Heart right ventricle (tissue), 16 donors: ENCODE results near the gene RBM3. TPM values are rescaled to one million over a fixed set of nuclear protein-coding genes. Genes with fewer than 3 reads are reported as not detected.

Experiments
- ATAC-seq, 8 donors: fragments of 200-7000 bp; cut with Tn5 transposase; one replicate each; pipeline ENCODE4 v1.9.1; 2020; ENCODE audit warnings: mild to moderate bottlenecking in 8 of 8, moderate library complexity in 8 of 8, moderate number of reproducible peaks in 1 of 8
- DNase-seq, 2 donors: peaks; one replicate each; pipeline ENCODE4 v3.0.0-alpha.2; 2020
- H3K27ac ChIP-seq, 10 donors: fragments of 200-600 bp; sonication (generic) in 2 of 10; one replicate each; pipeline versions ENCODE4 v1.5.0 to v1.8.0; 2020 to 2022; ENCODE audit warnings: mild to moderate bottlenecking in 3 of 10
- H3K27me3 ChIP-seq, 7 donors: fragments of 200-600 bp; one replicate each; pipeline ENCODE4 v1.8.0; 2021 to 2022; ENCODE audit warnings: mild to moderate bottlenecking in 2 of 7
- H3K36me3 ChIP-seq, 9 donors: fragments of 200-600 bp; sonication (generic) in 1 of 9; one replicate each; pipeline versions ENCODE4 v1.5.0 to v1.8.0; 2020 to 2022; ENCODE audit warnings: mild to moderate bottlenecking in 2 of 9
- H3K4me1 ChIP-seq, 9 donors: fragments of 200-600 bp; sonication (generic) in 1 of 9; one replicate each; pipeline versions ENCODE4 v1.5.0 to v1.8.0; 2020 to 2022; ENCODE audit warnings: mild to moderate bottlenecking in 4 of 9
- H3K4me3 ChIP-seq, 10 donors: fragments of 200-600 bp; sonication (generic) in 2 of 10; one replicate each; pipeline versions ENCODE4 v1.5.0 to v1.8.0; 2020 to 2022; ENCODE audit warnings: mild to moderate bottlenecking in 7 of 10, moderate library complexity in 2 of 10
- H3K9me3 ChIP-seq, 11 donors: fragments of 200-600 bp in 10 of 11; sonication (generic) in 2 of 11; one replicate each; pipeline versions ENCODE4 v1.5.0 to v1.8.0; 2013 to 2022; ENCODE audit warnings: mild to moderate bottlenecking in 2 of 11, control low read depth in 1 of 11, moderate library complexity in 1 of 11
- CTCF ChIP-seq, 9 donors: fragments of 200-600 bp; sonication (generic) in 2 of 9; IDR thresholded peaks; one replicate each; pipeline versions ENCODE4 v1.5.0 to v1.8.0; 2021 to 2022; ENCODE audit warnings: antibody characterized with exemption in 9 of 9, mild to moderate bottlenecking in 5 of 9, moderate library complexity in 1 of 9
- WGBS, 2 donors: extraction: QIAGEN DNeasy Blood & Tissue Kit; methylation state at CpG; one replicate each; pipeline ENCODE4 v1.1.7; 2013; ENCODE audit warnings: inconsistent platforms in 1 of 2; 5-methylcytosine and 5-hydroxymethylcytosine counted together
- intact Hi-C, 10 donors: fragments of 100-400 bp; cut with DNase I; formaldehyde crosslinking; loops; one replicate each; pipeline versions ENCODE4 v1.11.1 to v1.14.2; 2022
- polyA plus RNA-seq, 2 donors: library from polyadenylated mRNA; stranded (reverse); fragments of 200-250 nt; gene quantifications; one replicate each; pipeline ENCODE4 v1.2.3, GENCODE V29; 2013
- total RNA-seq, 10 donors: library from RNA; stranded (reverse); fragmentation: NEBNext Ultra II Directional in 3 of 10; extraction: Animal tissue kit (Norgen Biotek cat#: 25700) in 3 of 10; gene quantifications; one replicate each; pipeline versions ENCODE4 v1.2.1 to v1.2.4, GENCODE V29; 2021 to 2023
- donor health status: Arrhythmogenic right ventricular cardiomyopathy.
- donor health status: ischemic (EF 13 %, LVEDD 7.1; RV severe dilation, severe dysfunction).
- donor health status: healthy with polysubstance abuse.
- donor health status: DM: no; HTN: yes; CAD: no.
- donor health status: DM: no; HTN: no; CAD: no.
- donor health status: ischemic (EF 25% LVEDD 6.9; RV normal size, moderate dysfunction).
- donor health status: ischemic (EF 25% LVEDD 5.7; RV mildly dilated, moderate dysfunction).
- donor health status: healthy.
- donor health status: DM: yes; HTN: yes; CAD: no.
- donor health status: Ischemic cardiomyopathy.
- donor health status: ischemic (EF 35%, LVEDD 5.7; RV mildly dilated, moderate dysfunction).
- donor health status: nonischemic (EF 11% LVEDD 7.7; RV severe dilation, severe dysfunction).
- donor health status: DM: yes; HTN: yes; CAD: no.
- donor health status: PGD.
- donor health status: ischemic (EF 29% LVEDD 5.4; RV normal size, mild dysfunction).
- donor health status: nonischemic (EF 23%, LVEDD 6.1; RV moderate dilation, normal function).

The RBM3 gene
- total and polyA plus RNA-seq, 12 donors, result 60.0 to 204 (median 111) TPM

DNA sequence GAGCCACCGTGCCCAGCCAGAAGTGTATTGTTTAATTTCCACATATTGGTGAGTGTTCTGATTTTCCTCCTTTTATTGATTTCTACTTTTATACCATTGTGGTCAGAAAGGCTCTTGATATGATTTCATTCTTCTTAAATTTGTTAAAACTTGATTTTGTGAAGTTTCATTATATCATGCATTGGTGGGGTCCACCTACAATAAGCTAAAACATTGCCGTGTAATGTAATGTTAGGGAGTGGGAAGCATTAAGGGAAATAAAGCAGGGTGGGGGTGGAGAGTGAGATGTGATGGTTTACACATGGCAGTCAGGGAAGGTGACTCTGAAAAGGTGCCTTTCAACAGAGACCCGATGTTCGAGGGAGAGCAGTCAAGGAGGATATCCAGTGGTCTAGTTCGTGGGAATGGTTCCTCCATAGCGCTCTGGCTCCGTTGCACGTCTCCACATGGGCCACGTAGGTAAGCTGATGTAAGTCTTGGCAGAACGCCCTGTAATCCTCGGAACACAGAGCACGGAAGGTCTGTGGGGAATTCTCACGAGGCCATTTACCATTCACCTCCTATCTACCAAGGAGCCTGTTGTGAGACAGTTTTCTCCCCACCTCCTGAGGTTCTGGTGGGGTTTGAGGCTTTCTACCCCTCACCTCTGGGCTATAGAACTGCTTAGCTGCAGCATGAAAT lies 15.3 kb downstream of the RBM3 start:
- no peak for DNase-seq
- peak overlapping the region in 9 of 10 donors; percentile 66 to 82 (median 77) for H3K27ac ChIP-seq
- intact Hi-C loops, result loop anchor here in 2 of 10 donors (2.0 kb wide), 1 partner anchor 15 kb away; the partner anchor contains the start of gene RBM3 (in 2 of the 2)

DNA sequence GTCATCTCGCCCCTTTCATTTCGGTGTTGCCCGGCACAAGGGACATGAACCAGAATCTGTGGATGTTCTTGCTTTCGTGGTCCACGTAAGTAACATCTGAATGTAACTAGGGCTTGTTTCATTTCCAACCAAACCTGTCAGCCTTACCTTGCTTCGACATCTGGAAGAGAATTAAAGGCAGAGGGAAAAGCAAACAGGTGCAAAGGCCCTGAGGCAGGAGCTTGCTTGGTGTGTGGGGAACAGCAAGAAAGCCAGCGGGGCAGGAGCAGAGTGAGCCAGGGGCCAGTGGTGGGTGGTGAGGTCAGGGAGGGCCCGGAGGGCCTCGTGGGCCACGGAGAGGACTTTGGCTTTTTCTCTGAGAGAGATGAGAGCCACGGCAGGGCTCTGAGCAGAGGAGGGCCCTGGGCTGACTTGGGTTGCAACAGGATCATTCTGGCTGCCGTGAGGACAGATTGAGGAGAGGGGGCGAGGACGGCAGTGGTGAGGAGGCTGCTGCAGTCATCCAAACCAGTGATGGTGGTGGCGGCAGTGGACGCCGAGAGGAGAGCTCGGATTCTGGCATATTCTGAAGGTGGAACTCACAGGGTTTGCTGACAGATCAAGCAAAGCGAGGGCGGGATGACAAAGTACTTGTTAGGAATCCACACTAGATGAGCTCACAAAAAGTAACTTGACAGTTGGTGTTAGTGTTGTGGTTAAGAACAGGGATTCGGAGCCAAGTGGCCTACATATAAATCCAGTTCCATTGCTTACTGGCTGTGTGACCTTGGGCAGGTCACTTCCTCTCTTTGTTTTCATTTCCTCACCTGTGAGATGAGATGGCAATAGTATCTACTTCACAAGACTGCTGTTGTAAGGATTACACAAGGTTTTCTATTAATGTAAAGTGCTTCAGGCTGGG lies 16.2 kb downstream of the RBM3 start:
- H3K27me3 ChIP-seq, result peaks cover 0 to 5% (median 0%) of the 10 kb centered on the region in 7 donors
- intact Hi-C loops, result loop anchor here in 2 of 10 donors (2.0 kb wide), 1 partner anchor 16 kb away; the partner anchor contains the start of gene RBM3 (in 2 of the 2)
- TF ChIP-seq CTCF (IDR thresholded peaks at IDR 0.05), result no peak
- H3K4me3 ChIP-seq, result no peak overlapping the region
- no peaks in the 10 kb centered on the region for H3K9me3 ChIP-seq
- ATAC-seq (peak in 4 of 8 donors; percentile 7 to 40 (median 24)), DNase-seq (no peak)
- H3K4me1 ChIP-seq, result peaks cover 0 to 26% (median 8%) of the 10 kb centered on the region in 9 donors
- WGBS, 2 donors, result 93 to 95% methylated on average over 20 to 21 of the region's 21 CpGs
- peak overlapping the region; percentile 66 to 82 (median 75) for H3K27ac ChIP-seq
- no peaks in the 10 kb centered on the region for H3K36me3 ChIP-seq

More for the DNA sequence above, 15.3 kb downstream of the RBM3 start:
- no peak for TF ChIP-seq CTCF (IDR thresholded peaks at IDR 0.05)
- H3K4me3 ChIP-seq, result no peak overlapping the region
- H3K36me3 ChIP-seq, result no peaks in the 10 kb centered on the region
- no peaks in the 10 kb centered on the region for H3K9me3 ChIP-seq
- H3K4me1 ChIP-seq, result peaks cover 0 to 26% (median 8%) of the 10 kb centered on the region in 9 donors
- peak in 6 of 8 donors; percentile 17 to 68 (median 55) for ATAC-seq
- peaks cover 0 to 5% (median 0%) of the 10 kb centered on the region in 7 donors for H3K27me3 ChIP-seq
- 35 to 37% methylated on average over 13 of the region's 13 CpGs for WGBS, 2 donors

DNA sequence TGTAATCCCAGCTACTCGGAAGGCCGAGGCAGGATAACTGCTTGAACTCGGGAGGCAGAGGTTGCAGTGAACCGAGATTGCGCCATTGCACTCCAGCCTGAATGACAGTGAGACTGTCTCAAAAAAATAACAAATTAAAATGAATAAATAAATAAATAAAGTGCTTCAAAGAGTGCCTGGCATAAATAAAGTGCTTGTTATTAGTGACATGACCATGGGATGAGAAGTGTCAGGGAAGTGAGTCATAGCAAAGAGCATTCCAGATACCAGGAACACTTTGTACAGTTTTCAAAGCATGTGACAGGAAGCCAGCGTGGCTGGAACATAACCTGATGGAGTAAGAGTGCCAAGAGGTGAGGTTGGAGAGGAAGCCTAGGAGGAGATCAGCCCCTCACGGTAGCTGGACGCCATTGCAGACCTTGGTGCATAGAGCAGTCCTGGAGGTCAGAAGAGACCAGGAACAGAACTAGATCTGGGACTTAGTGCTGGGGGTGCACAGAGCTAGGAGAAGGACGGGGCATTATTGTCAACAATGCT lies 17.0 kb downstream of the RBM3 start:
- Histone ChIP-seq H3K4me1 (peaks cover 0 to 26% (median 8%) of the 10 kb centered on the region in 9 donors), H3K27ac (peak overlapping the region; percentile 66 to 82 (median 75)), H3K36me3 (no peaks in the 10 kb centered on the region), H3K9me3 (no peaks in the 10 kb centered on the region), H3K4me3 (no peak overlapping the region), H3K27me3 (peaks cover 0 to 5% (median 0%) of the 10 kb centered on the region in 7 donors)
- peak in 7 of 9 donors; percentile 8 to 44 (median 20) for TF ChIP-seq CTCF (IDR thresholded peaks at IDR 0.05)
- ATAC-seq, result peak; percentile 43 to 95 (median 92)
- intact Hi-C loops, result loop anchor here in 2 of 10 donors (2.0 kb wide), 1 partner anchor 17 kb away; the partner anchor contains the start of gene RBM3 (in 2 of the 2)
- WGBS, 2 donors, result 52 to 67% methylated on average over 9 of the region's 9 CpGs
- DNase-seq, result peak in 1 of 2 donors; percentile 44

DNA sequence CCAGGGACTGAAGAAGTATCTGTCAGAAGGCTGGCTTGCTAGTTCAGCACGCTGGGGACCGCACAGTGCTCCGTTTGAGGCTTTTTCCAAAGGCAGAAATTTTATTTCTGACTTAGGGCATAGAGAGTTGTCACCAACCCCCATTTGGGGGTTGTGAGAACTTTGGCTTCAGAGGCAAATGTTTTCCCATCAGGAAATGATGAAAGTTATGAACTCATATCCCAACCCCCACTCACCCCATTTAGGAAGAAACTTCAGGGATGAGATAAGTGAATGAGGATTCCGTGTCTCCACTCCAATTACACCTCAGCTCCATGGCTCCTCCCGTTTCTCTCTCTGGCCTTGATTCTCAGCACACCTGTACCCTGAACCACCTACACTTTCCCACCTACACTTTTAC lies 18.7 kb downstream of the RBM3 start:
- peaks cover 0 to 30% (median 10%) of the 10 kb centered on the region in 9 donors for H3K4me1 ChIP-seq
- no peak overlapping the region for H3K4me3 ChIP-seq
- no peak for TF ChIP-seq CTCF (IDR thresholded peaks at IDR 0.05)
- H3K36me3 ChIP-seq, result no peaks in the 10 kb centered on the region
- peaks cover 0 to 5% (median 0%) of the 10 kb centered on the region in 7 donors for H3K27me3 ChIP-seq
- no peak for ATAC-seq
- no peak overlapping the region for H3K27ac ChIP-seq
- no peaks in the 10 kb centered on the region for H3K9me3 ChIP-seq
- 70 to 72% methylated on average over 5 of the region's 5 CpGs for WGBS, 2 donors
- intact Hi-C loops, result no loop called here
- no peak for DNase-seq
